ENCODE data around the gene TGM1.

The TGM1 gene

DNA sequence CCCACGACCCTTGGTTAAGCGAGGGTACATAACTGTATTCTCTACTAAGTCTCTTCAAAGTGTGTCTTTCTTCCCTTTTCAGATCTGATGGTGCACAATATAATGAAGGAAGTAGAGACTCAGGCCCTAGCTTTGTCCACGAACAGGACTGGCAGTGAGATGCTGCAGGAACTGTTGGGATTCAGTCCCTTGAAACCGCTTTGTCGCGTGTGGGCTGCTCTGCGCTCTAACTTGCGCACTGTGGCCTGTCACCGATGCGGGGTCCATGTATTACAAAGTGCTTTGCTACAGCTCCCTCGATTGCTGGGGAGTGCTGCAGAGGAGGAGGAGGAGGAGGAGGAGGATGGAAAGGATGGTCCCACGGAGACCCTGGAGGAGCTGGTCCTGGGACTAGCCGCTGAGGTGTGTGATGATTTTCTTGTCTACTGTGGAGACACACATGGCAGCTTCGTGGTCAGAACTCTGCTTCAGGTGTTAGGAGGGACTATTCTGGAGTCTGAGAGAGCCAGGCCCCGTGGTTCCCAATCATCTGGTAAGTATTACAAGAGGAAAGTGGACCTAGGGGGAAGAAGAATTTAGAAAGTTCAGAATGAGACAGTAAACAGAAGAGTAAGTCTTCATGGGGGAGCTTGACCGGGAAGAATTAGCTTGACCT is 37.5 kb upstream of the TGM1 start:
- no peak for DNase-seq
- TF ChIP-seq, protein P1, sequence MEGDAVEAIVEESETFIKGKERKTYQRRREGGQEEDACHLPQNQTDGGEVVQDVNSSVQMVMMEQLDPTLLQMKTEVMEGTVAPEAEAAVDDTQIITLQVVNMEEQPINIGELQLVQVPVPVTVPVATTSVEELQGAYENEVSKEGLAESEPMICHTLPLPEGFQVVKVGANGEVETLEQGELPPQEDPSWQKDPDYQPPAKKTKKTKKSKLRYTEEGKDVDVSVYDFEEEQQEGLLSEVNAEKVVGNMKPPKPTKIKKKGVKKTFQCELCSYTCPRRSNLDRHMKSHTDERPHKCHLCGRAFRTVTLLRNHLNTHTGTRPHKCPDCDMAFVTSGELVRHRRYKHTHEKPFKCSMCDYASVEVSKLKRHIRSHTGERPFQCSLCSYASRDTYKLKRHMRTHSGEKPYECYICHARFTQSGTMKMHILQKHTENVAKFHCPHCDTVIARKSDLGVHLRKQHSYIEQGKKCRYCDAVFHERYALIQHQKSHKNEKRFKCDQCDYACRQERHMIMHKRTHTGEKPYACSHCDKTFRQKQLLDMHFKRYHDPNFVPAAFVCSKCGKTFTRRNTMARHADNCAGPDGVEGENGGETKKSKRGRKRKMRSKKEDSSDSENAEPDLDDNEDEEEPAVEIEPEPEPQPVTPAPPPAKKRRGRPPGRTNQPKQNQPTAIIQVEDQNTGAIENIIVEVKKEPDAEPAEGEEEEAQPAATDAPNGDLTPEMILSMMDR (IDR thresholded peaks at IDR 0.05; ENCODE audit: low read length): no peak
- TF ChIP-seq EZH2phosphoT487 (IDR thresholded peaks at IDR 0.05; ENCODE audit: low read length) (no peak), EZH2 (optimal IDR thresholded peaks at IDR 0.05; ENCODE audit: low read depth, low read length) (no peak)
- H3K9ac ChIP-seq (ENCODE audit: low read length): peak overlapping the region; percentile 75
- peaks cover 22% of the 10 kb centered on the region for H3K79me2 ChIP-seq (ENCODE audit: low read length)
- H3F3A ChIP-seq (ENCODE audit: insufficient read depth, low read length): no peaks in the 10 kb centered on the region
- 0 out of 2 replicates have a peak, but pooled peaks cover 5% of the 10 kb centered on the region for H3K4me1 ChIP-seq (ENCODE audit: low read length)
- no peak overlapping the region for H2AFZ ChIP-seq (ENCODE audit: low read length)
- no peaks in the 10 kb centered on the region for H4K20me1 ChIP-seq (ENCODE audit: insufficient read depth, low read length)
- H3K36me3 ChIP-seq (replicated peaks; ENCODE audit: insufficient read depth, low read length): no peaks in the 10 kb centered on the region
- no peaks in the 10 kb centered on the region for H3K9me2 ChIP-seq (replicated peaks; ENCODE audit: insufficient read depth, low read length)
- H3K4me3 ChIP-seq (ENCODE audit: low read length): peak overlapping the region; percentile 82
- H3K27me3 ChIP-seq (replicated peaks; ENCODE audit: insufficient read depth, low read length): no peaks in the 10 kb centered on the region
- 0 out of 2 replicates have a peak overlapping the region, but pooled peaks have one; percentile 34 for H3K27ac ChIP-seq (ENCODE audit: low read length)
- H3K9me3 ChIP-seq (replicated peaks; ENCODE audit: insufficient read depth, low read length): no peaks in the 10 kb centered on the region
- peak overlapping the region; percentile 74 for H3K4me2 ChIP-seq (ENCODE audit: low read depth, low read length)

DNA sequence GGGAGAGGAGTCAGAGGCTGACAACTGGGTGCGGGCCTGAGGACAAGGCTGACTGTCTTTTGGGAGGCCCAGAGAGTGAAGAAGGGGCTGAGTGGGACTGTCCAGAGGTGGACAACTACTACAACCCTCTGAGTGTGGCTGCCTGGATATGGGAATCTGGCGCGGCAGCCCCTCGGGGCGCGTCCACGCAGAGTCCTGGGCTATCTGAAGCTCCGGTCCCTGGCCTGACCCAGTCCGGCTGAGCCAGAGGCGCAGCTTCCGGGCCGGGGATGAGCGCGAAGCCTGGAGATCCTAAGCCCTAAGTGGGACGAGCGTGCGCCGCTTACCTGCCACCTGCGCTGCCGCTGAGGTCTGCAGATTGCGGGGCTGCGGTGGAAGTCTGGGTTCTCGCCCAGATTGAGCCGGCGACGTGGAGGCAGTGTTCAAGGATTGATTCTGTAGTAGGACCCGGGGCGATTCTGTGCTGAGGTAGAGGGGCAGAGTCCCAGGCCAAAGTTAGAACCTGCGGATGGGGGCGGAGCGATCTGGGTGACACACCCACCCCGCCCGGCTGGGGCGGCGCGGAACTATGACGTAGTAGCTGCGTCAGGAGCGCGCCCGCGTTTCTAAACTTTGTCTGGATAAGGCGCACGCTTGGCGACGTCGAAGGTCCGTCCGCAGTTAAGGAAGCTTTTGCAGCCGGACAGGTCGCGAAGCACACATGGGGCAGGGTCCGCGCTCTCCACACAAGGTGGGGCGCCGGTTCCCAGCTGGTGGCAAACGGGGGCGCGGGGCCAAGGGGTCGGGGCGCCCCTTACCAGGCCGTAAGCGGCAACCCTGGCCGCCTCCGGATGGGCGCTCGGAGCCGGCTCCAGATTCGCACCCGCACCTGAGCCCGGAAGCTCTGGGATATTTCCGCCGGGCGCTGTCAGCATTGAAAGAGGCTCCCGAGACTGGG is 36.5 kb upstream of the TGM1 start, which contains the start of the genes DHRS1 and NOP9:
Gene DHRS1, minus strand, starts transcription at position 526 of the 937 bp plus-strand sequence. CDS start 674 bp downstream, outside the sequence.
Gene NOP9, plus strand, starts transcription at position 596 of the 937 bp plus-strand sequence. Its CDS starts 105 bp downstream, at position 701.
- Histone ChIP-seq H3K4me2 (ENCODE audit: low read depth, low read length) (peak within 1 kb of the TSS; percentile 74), H3K27ac (ENCODE audit: low read length) (peak within 1 kb of the TSS; percentile 60; the same call in 1 of the 2 replicates), H3K79me2 (ENCODE audit: low read length) (peaks cover 22% of the 10 kb centered on the region), H3K9me3 (replicated peaks; ENCODE audit: insufficient read depth, low read length) (no peaks in the 10 kb centered on the region), H3K4me1 (ENCODE audit: low read length) (0 out of 2 replicates have a peak, but pooled peaks cover 5% of the 10 kb centered on the region), H3K4me3 (ENCODE audit: low read length) (peak within 1 kb of the TSS; percentile 82), H4K20me1 (ENCODE audit: insufficient read depth, low read length) (no peaks in the 10 kb centered on the region), H3F3A (ENCODE audit: insufficient read depth, low read length) (no peaks in the 10 kb centered on the region), H3K9me2 (replicated peaks; ENCODE audit: insufficient read depth, low read length) (no peaks in the 10 kb centered on the region), H3K27me3 (replicated peaks; ENCODE audit: insufficient read depth, low read length) (no peaks in the 10 kb centered on the region), H3K9ac (ENCODE audit: low read length) (peak within 1 kb of the TSS; percentile 75), H2AFZ (ENCODE audit: low read length) (peak within 1 kb of the TSS; percentile 82), H3K36me3 (replicated peaks; ENCODE audit: insufficient read depth, low read length) (no peaks in the 10 kb centered on the region)
- TF ChIP-seq EZH2phosphoT487 (IDR thresholded peaks at IDR 0.05; ENCODE audit: low read length) (no peak), EZH2 (optimal IDR thresholded peaks at IDR 0.05; ENCODE audit: low read depth, low read length) (no peak)
- TF ChIP-seq, protein P1 (IDR thresholded peaks at IDR 0.05; ENCODE audit: low read length): no peak
- DNase-seq: peak; percentile 73

DNA sequence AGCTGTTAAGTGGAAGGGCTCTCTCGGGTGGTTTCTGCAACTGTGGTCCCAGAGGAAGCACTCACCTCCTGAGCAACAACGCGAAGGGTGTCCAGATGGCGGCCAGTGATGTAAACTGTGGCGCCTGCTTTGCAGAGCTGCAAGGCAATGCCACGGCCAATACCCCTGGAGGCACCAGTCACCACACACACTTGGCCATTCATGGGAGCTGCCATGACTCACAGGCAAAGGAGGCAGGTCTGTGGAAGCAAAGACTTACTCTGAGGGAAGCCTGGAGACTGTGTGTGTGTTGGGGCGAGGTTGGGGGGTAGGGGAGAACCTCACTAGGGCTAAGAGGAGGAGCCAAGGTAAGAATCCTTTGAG is 35.9 kb upstream of the TGM1 start:
- Histone ChIP-seq H3K36me3 (replicated peaks; ENCODE audit: insufficient read depth, low read length) (no peaks in the 10 kb centered on the region), H2AFZ (ENCODE audit: low read length) (0 out of 2 replicates have a peak overlapping the region, but pooled peaks have one; percentile 82)
- no peak for DNase-seq

More for the DNA sequence above, 35.9 kb upstream of the TGM1 start:
- H3K9ac ChIP-seq (ENCODE audit: low read length): peak overlapping the region; percentile 75
- no peaks in the 10 kb centered on the region for H4K20me1 ChIP-seq (ENCODE audit: insufficient read depth, low read length)
- H3K9me3 ChIP-seq (replicated peaks; ENCODE audit: insufficient read depth, low read length): no peaks in the 10 kb centered on the region
- no peaks in the 10 kb centered on the region for H3K9me2 ChIP-seq (replicated peaks; ENCODE audit: insufficient read depth, low read length)
- peaks cover 22% of the 10 kb centered on the region for H3K79me2 ChIP-seq (ENCODE audit: low read length)
- peak overlapping the region; percentile 82 for H3K4me3 ChIP-seq (ENCODE audit: low read length)
- H3K4me2 ChIP-seq (ENCODE audit: low read depth, low read length): peak overlapping the region; percentile 70
- H3K4me1 ChIP-seq (ENCODE audit: low read length): 0 out of 2 replicates have a peak, but pooled peaks cover 5% of the 10 kb centered on the region
- TF ChIP-seq EZH2 (optimal IDR thresholded peaks at IDR 0.05; ENCODE audit: low read depth, low read length) (no peak), EZH2phosphoT487 (IDR thresholded peaks at IDR 0.05; ENCODE audit: low read length) (no peak)
- TF ChIP-seq, protein P1 (IDR thresholded peaks at IDR 0.05; ENCODE audit: low read length): no peak
- no peaks in the 10 kb centered on the region for H3K27me3 ChIP-seq (replicated peaks; ENCODE audit: insufficient read depth, low read length)
- no peaks in the 10 kb centered on the region for H3F3A ChIP-seq (ENCODE audit: insufficient read depth, low read length)
- peak overlapping the region; percentile 60; the same call in 1 of the 2 replicates for H3K27ac ChIP-seq (ENCODE audit: low read length)
